Gastrocnemius medialis (tissue), 4 donors: ENCODE measurements around the gene CEP104.

Source experiments
- CTCF ChIP-seq, 5 experiments: fragments of 450-650 bp in 3 of 5; fragments of 200-600 bp in 2 of 5; sonication (generic) in 2 of 5; IDR thresholded peaks in 4 of 5; conservative IDR thresholded peaks in 1 of 5; 1 replicate in 4 of 5; 2 replicates in 1 of 5; pipeline ENCODE4 v1.5.1; 2016 to 2019; ENCODE audit warnings: antibody characterized with exemption in 5 of 5, mild to moderate bottlenecking in 3 of 5, moderate library complexity in 3 of 5
- POLR2A ChIP-seq, 2 donors: fragments of 450-650 bp; IDR thresholded peaks; one replicate each; pipeline ENCODE4 v1.6.1; 2017; ENCODE audit warnings: antibody characterized with exemption in 2 of 2, mild to moderate bottlenecking in 2 of 2, moderate library complexity in 2 of 2

- TF ChIP-seq CTCF (IDR thresholded peaks at IDR 0.05 in 4 of 5, conservative IDR thresholded peaks at IDR 0.05 in 1 of 5) (no peak), POLR2A (IDR thresholded peaks at IDR 0.05) (no peak)
These were observed 33.6 kb upstream of the CEP104 start for GRCh38 chr1:3890389-3891328.
